ENCODE measurements around the gene MBNL1.

Gene MBNL1

GRCh38 chr3:152325136-152325535 lies 56.4 kb downstream of the MBNL1 start:
- no peak overlapping the region for H3K4me3 ChIP-seq (ENCODE audit: low read length)
- TF ChIP-seq EZH2phosphoT487 (IDR thresholded peaks at IDR 0.05; ENCODE audit: low read length) = no peak
- TF ChIP-seq CTCF (IDR thresholded peaks at IDR 0.05; ENCODE audit: low read length) = no peak
- no peak for TF ChIP-seq EZH2 (optimal IDR thresholded peaks at IDR 0.05; ENCODE audit: low read depth, low read length)
- H3K27me3 ChIP-seq (replicated peaks; ENCODE audit: insufficient read depth, low read length) = no peaks in the 10 kb centered on the region
- no peak overlapping the region for H3K4me2 ChIP-seq (ENCODE audit: low read depth, low read length)
- no peak overlapping the region for H3K9ac ChIP-seq (ENCODE audit: low read length)
- no peak overlapping the region for H3K27ac ChIP-seq (ENCODE audit: low read length)
- H3K79me2 ChIP-seq (ENCODE audit: low read length) = peaks cover 95% of the 10 kb centered on the region
- H3K4me1 ChIP-seq (ENCODE audit: low read length) = peaks cover 59% of the 10 kb centered on the region
- no peaks in the 10 kb centered on the region for H4K20me1 ChIP-seq (ENCODE audit: insufficient read depth, low read length)
- H3F3A ChIP-seq (ENCODE audit: insufficient read depth, low read length) = peaks cover 45% of the 10 kb centered on the region
- no peak for DNase-seq
- H3K9me3 ChIP-seq (replicated peaks; ENCODE audit: insufficient read depth, low read length) = no peaks in the 10 kb centered on the region
- 0 out of 2 replicates have a peak, but pooled peaks cover 5% of the 10 kb centered on the region for H3K36me3 ChIP-seq (replicated peaks; ENCODE audit: insufficient read depth, low read length)
- no peak overlapping the region for H2AFZ ChIP-seq (ENCODE audit: low read length)
- no peaks in the 10 kb centered on the region for H3K9me2 ChIP-seq (replicated peaks; ENCODE audit: insufficient read depth, low read length)

- TF ChIP-seq CTCF (IDR thresholded peaks at IDR 0.05; ENCODE audit: low read length) = no peak
- no peak for TF ChIP-seq EZH2phosphoT487 (IDR thresholded peaks at IDR 0.05; ENCODE audit: low read length)
- no peak for TF ChIP-seq EZH2 (optimal IDR thresholded peaks at IDR 0.05; ENCODE audit: low read depth, low read length)
- no peak overlapping the region for H2AFZ ChIP-seq (ENCODE audit: low read length)
- H3K9me2 ChIP-seq (replicated peaks; ENCODE audit: insufficient read depth, low read length) = no peaks in the 10 kb centered on the region
- H3K9me3 ChIP-seq (replicated peaks; ENCODE audit: insufficient read depth, low read length) = no peaks in the 10 kb centered on the region
- no peak overlapping the region for H3K4me2 ChIP-seq (ENCODE audit: low read depth, low read length)
- H3K79me2 ChIP-seq (ENCODE audit: low read length) = peaks cover 95% of the 10 kb centered on the region
- H3K27me3 ChIP-seq (replicated peaks; ENCODE audit: insufficient read depth, low read length) = no peaks in the 10 kb centered on the region
- 0 out of 2 replicates have a peak, but pooled peaks cover 5% of the 10 kb centered on the region for H3K36me3 ChIP-seq (replicated peaks; ENCODE audit: insufficient read depth, low read length)
- H3K9ac ChIP-seq (ENCODE audit: low read length) = no peak overlapping the region
- no peak for DNase-seq
- no peak overlapping the region for H3K27ac ChIP-seq (ENCODE audit: low read length)
- H3K4me3 ChIP-seq (ENCODE audit: low read length) = no peak overlapping the region
- H3F3A ChIP-seq (ENCODE audit: insufficient read depth, low read length) = peaks cover 47% of the 10 kb centered on the region
- H4K20me1 ChIP-seq (ENCODE audit: insufficient read depth, low read length) = no peaks in the 10 kb centered on the region
- peaks cover 60% of the 10 kb centered on the region for H3K4me1 ChIP-seq (ENCODE audit: low read length)
Measured at GRCh38 chr3:152327203-152327602, 58.5 kb downstream of the MBNL1 start.

- Histone ChIP-seq H3K79me2 (ENCODE audit: low read length) (peaks cover 92% of the 10 kb centered on the region), H3F3A (ENCODE audit: insufficient read depth, low read length) (peaks cover 47% of the 10 kb centered on the region), H2AFZ (ENCODE audit: low read length) (no peak overlapping the region), H3K9me2 (replicated peaks; ENCODE audit: insufficient read depth, low read length) (no peaks in the 10 kb centered on the region), H3K27me3 (replicated peaks; ENCODE audit: insufficient read depth, low read length) (no peaks in the 10 kb centered on the region), H3K27ac (ENCODE audit: low read length) (no peak overlapping the region), H3K9ac (ENCODE audit: low read length) (no peak overlapping the region), H3K4me1 (ENCODE audit: low read length) (peaks cover 67% of the 10 kb centered on the region), H3K4me3 (ENCODE audit: low read length) (no peak overlapping the region), H3K4me2 (ENCODE audit: low read depth, low read length) (no peak overlapping the region), H3K9me3 (replicated peaks; ENCODE audit: insufficient read depth, low read length) (no peaks in the 10 kb centered on the region), H3K36me3 (replicated peaks; ENCODE audit: insufficient read depth, low read length) (0 out of 2 replicates have a peak, but pooled peaks cover 5% of the 10 kb centered on the region), H4K20me1 (ENCODE audit: insufficient read depth, low read length) (no peaks in the 10 kb centered on the region)
- no peak for DNase-seq
- TF ChIP-seq EZH2 (optimal IDR thresholded peaks at IDR 0.05; ENCODE audit: low read depth, low read length) (no peak), CTCF (IDR thresholded peaks at IDR 0.05; ENCODE audit: low read length) (no peak), EZH2phosphoT487 (IDR thresholded peaks at IDR 0.05; ENCODE audit: low read length) (no peak)
Measured at GRCh38 chr3:152328841-152329240, 60.1 kb downstream of the MBNL1 start.
